HepG2 (cell line): ENCODE measurements around the gene ALDH1A2. TPM values are rescaled to one million over a fixed set of nuclear protein-coding genes. Genes with fewer than 3 reads are reported as not detected.

Experiments used
- ATAC-seq: fragments of 200-7000 bp; cut with Tn5 transposase; 3 replicates; pipeline ENCODE4 v1.9.1; 2020; ENCODE audit warnings: mild to moderate bottlenecking, moderate library complexity
- BruUV-seq: library from RNA; stranded (reverse); fragments of 400-500 nt; replicated peaks from 2 replicates; lab custom pipeline; 2021; lab: Mats Ljungman, UMichigan
- CTCF ChIA-PET: fragments of 300-600 bp; formaldehyde crosslinking; extraction: SDS; loops from one replicate; lab custom pipeline; 2021; ENCODE audit warnings: low total read pairs, inconsistent platforms, low intra/inter-chr PET ratio; lab: Yijun Ruan, JAX
- POLR2A ChIA-PET: fragments of 350-600 bp; sonication (Branson Sonifier 250); formaldehyde crosslinking; loops from one replicate; lab custom pipeline; 2020; ENCODE audit warnings: antibody characterized with exemption, inconsistent platforms; lab: Yijun Ruan, JAX
- DNase-seq: peaks from one replicate; pipeline ENCODE4 v3.0.0-alpha.2; 2015; ENCODE audit warnings: low spot score
- FAIRE-seq: peaks from 3 replicates; lab custom pipeline; 2011; peaks lifted over from hg19 to GRCh38; lab: Jason Lieb, UNC
- H2AFZ ChIP-seq: one replicate; pipeline ENCODE4 v1.6.1; 2011; ENCODE audit warnings: low read length, inconsistent platforms
- H3K27ac ChIP-seq: fragments of 300-600 bp; 3 replicates; pipeline ENCODE4 v1.8.0; 2011; ENCODE audit warnings: mixed run types, mild to moderate bottlenecking, mixed read lengths, low read length, inconsistent platforms; ENCODE audit not compliant: insufficient read depth; ENCODE audit errors: extremely low read length
- H3K27me3 ChIP-seq, 2 experiments: fragments of 200-600 bp in 1 of 2; 2 replicates in 1 of 2; 3 replicates in 1 of 2; pipeline versions ENCODE4 v1.6.0 to v1.8.0; 2011; ENCODE audit warnings: low read length in 2 of 2, mild to moderate bottlenecking in 2 of 2, moderate library complexity in 2 of 2, inconsistent platforms in 1 of 2; ENCODE audit not compliant: insufficient read depth in 2 of 2, control insufficient read depth in 1 of 2
- H3K36me3 ChIP-seq, 2 experiments: fragments of 200-600 bp in 1 of 2; replicated peaks in 1 of 2; 2 replicates in 1 of 2; 3 replicates in 1 of 2; pipeline versions ENCODE4 v1.5.1 to v1.8.0; 2011; ENCODE audit warnings: low read length in 2 of 2, inconsistent platforms in 1 of 2; ENCODE audit not compliant: insufficient read depth in 2 of 2, control insufficient read depth in 1 of 2
- H3K4me1 ChIP-seq: 2 replicates; pipeline ENCODE4 v1.5.1; 2012; ENCODE audit warnings: low read length, inconsistent platforms; ENCODE audit not compliant: insufficient read depth
- H3K4me2 ChIP-seq: 2 replicates; pipeline ENCODE4 v1.6.0; 2011; ENCODE audit warnings: low read depth, low read length, inconsistent platforms
- H3K4me3 ChIP-seq, 3 experiments: fragments of 200-600 bp in 1 of 3; sonication (generic), shearing (Covaris generic) in 1 of 3; replicated peaks in 1 of 3; 2 replicates each; pipeline ENCODE4 v1.5.1; 2011 to 2016; ENCODE audit warnings: low read length in 3 of 3, inconsistent platforms in 2 of 3, low read depth in 2 of 3, mild to moderate bottlenecking in 2 of 3, control low read depth in 1 of 3, mixed read lengths in 1 of 3; ENCODE audit not compliant: insufficient read depth in 1 of 3
- H3K79me2 ChIP-seq: one replicate; pipeline ENCODE4 v1.6.1; 2011; ENCODE audit warnings: low read length, inconsistent platforms; ENCODE audit not compliant: insufficient read depth
- H3K9ac ChIP-seq: 2 replicates; pipeline ENCODE4 v1.6.0; 2011; ENCODE audit warnings: mild to moderate bottlenecking, low read depth, low read length, inconsistent platforms; ENCODE audit not compliant: insufficient read depth
- H3K9me3 ChIP-seq: 2 replicates; pipeline ENCODE4 v1.5.1; 2012; ENCODE audit warnings: mild to moderate bottlenecking, low read length
- H4K20me1 ChIP-seq: 2 replicates; pipeline ENCODE4 v1.6.0; 2011; ENCODE audit warnings: inconsistent platforms, mild to moderate bottlenecking, low read length, moderate library complexity; ENCODE audit not compliant: insufficient read depth
- CAMTA2 ChIP-seq: sonication (generic); formaldehyde crosslinking; IDR thresholded peaks from 2 replicates; pipeline ENCODE4 v1.4.0; 2020; ENCODE audit warnings: mild to moderate bottlenecking, missing genetic modification reagents, borderline replicate concordance
- IKZF4 ChIP-seq: sonication (generic); formaldehyde crosslinking; IDR thresholded peaks from 2 replicates; pipeline ENCODE4 v1.5.1; 2020; ENCODE audit warnings: borderline replicate concordance, mild to moderate bottlenecking, low read depth, missing genetic modification reagents; ENCODE audit errors: not compliant biosample characterization
- IRX3 ChIP-seq: sonication (generic); formaldehyde crosslinking; IDR thresholded peaks from 2 replicates; pipeline ENCODE4 v1.8.1; 2023; ENCODE audit warnings: mild to moderate bottlenecking, low read depth, missing genetic modification reagents, borderline replicate concordance
- KLF13 ChIP-seq: sonication (generic); formaldehyde crosslinking; IDR thresholded peaks from 2 replicates; pipeline ENCODE4 v1.4.0; 2020; ENCODE audit warnings: mild to moderate bottlenecking, missing genetic modification reagents
- RFX1 ChIP-seq: fragments of 450-650 bp; IDR thresholded peaks from 2 replicates; pipeline ENCODE4 v1.6.1; 2017
- WGBS: methylation state at CpG from one replicate; pipeline ENCODE4 v1.1.6; 2017; ENCODE audit warnings: low lambda C conversion rate; 5-methylcytosine and 5-hydroxymethylcytosine counted together
- in situ Hi-C: cut with HindIII; loops from 2 replicates; pipeline ENCODE4 v1.10.0; 2017; ENCODE audit warnings: low pct_unique_long_range_greater_than_20kb; ENCODE audit not compliant: extremely low pct_ligation_motif_present
- intact Hi-C: fragments of 100-400 bp; cut with micrococcal nuclease; formaldehyde crosslinking; loops from one replicate; pipeline ENCODE4 v1.10.0; 2022; ENCODE audit not compliant: unreplicated experiment
- polyA plus RNA-seq, 8 experiments: library from polyadenylated mRNA; depleted of rRNA in 3 of 8; stranded (reverse) in 7 of 8; unstranded in 1 of 8; fragments of >200 nt; fragmentation: Illumina TruSeq in 4 of 8; extraction: Trizol in 4 of 8; gene quantifications; 2 replicates each; pipeline versions ENCODE4 v1.2.1 to v1.2.3, GENCODE V29; 2011 to 2016; ENCODE audit warnings: low read depth in 4 of 8, missing spikeins in 1 of 8, mixed read lengths in 1 of 8; ENCODE audit not compliant: insufficient read depth in 1 of 8
- total RNA-seq, 5 experiments: library from RNA; depleted of rRNA; stranded (reverse); fragments of >200 nt; fragmentation: Illumina TruSeq; extraction: Trizol; gene quantifications; 2 replicates each; pipeline ENCODE4 v1.2.3, GENCODE V29; 2016; ENCODE audit warnings: low read depth in 1 of 5
- TF ChIP-seq, protein P1 (sequence below): sonication (generic); formaldehyde crosslinking; IDR thresholded peaks from 2 replicates; pipeline ENCODE4 v1.8.1; 2022; ENCODE audit warnings: mild to moderate bottlenecking, missing genetic modification reagents
- TF ChIP-seq, protein P2 (sequence below): sonication (generic); formaldehyde crosslinking; IDR thresholded peaks from 2 replicates; pipeline ENCODE4 v1.4.0; 2020; ENCODE audit warnings: missing genetic modification reagents, borderline replicate concordance

The ALDH1A2 gene
- total and polyA plus RNA-seq, 2 of the 13 experiments (the other 11 are each of a cell fraction or from before 2014, with no cell fraction given), result 0.64 to 0.90 TPM

DNA sequence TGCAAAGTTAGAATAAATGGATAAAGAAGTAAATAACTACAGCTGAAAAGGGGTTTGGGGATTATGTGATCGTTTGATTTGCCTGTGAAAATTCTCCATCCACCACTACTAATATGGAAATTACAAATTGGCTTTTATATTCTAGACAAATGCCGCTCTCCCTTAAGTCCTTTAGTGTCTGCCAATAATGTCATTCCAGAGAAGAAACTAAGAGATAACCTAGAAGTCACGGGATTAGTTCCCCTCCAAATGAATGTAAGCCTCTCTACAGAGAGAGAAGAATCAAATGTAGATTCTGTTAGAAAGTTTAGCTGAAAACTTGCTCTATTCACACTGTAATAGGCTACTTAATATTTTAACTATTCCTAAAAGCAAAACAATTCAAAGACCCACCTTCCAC is 92.0 kb downstream of the ALDH1A2 start:
- Histone ChIP-seq H3K4me2 (no peak overlapping the region), H3K9ac (no peak overlapping the region), H3K4me1 (no peaks in the 10 kb centered on the region), H3K27ac (no peak overlapping the region), H3K9me3 (no peaks in the 10 kb centered on the region), H3K36me3 (no peaks in the 10 kb centered on the region), H3K4me3 (no peak overlapping the region), H3K27me3 (no peaks in the 10 kb centered on the region), H2AFZ (no peak overlapping the region), H3K79me2 (no peaks in the 10 kb centered on the region), H4K20me1 (no peaks in the 10 kb centered on the region)
- in situ Hi-C loops, result no loop called here
- WGBS, result 21% methylated on average over 3 of the region's 3 CpGs
- ATAC-seq, result no peak
- no peak for TF ChIP-seq IKZF4 (CRISPR knock-in tag)
- no peak for TF ChIP-seq KLF13
- no peak for TF ChIP-seq CAMTA2
- no peak for TF ChIP-seq IRX3
- no TSS peak for BruUV-seq
- FAIRE-seq, result no peak
- intact Hi-C loops, result no loop called here
- ChIA-PET POLR2A (no interaction called here), CTCF (no interaction called here)
- no peak for DNase-seq

DNA sequence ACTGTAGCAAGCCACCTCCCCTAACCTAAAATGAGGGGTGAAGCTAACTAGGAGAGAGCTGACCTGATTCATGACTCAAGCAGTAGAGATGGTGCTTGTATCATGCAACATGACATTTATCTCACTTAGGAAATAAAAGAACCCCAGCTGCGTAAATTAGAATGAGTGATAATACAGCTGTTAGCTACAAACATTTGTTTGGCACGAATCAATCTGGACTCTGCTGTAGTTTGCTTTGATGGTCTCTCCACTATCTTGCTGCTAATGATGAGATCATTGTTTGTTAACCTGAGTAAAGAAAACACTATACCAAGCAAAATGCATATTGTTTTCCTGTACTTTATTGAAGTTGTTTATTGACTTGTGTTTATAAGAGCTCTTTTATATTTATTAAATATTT is 92.6 kb downstream of the ALDH1A2 start:
- POLR2A ChIA-PET, result no interaction called here
- Histone ChIP-seq H3K27ac (no peak overlapping the region), H3K4me3 (no peak overlapping the region), H3K9me3 (no peaks in the 10 kb centered on the region), H3K36me3 (no peaks in the 10 kb centered on the region), H3K9ac (no peak overlapping the region), H3K27me3 (no peaks in the 10 kb centered on the region), H3K79me2 (no peaks in the 10 kb centered on the region), H4K20me1 (no peaks in the 10 kb centered on the region), H2AFZ (no peak overlapping the region), H3K4me1 (no peaks in the 10 kb centered on the region), H3K4me2 (no peak overlapping the region)
- DNase-seq, result no peak
- CTCF ChIA-PET, result no interaction called here
- intact Hi-C loops, result no loop called here
- ATAC-seq, result no peak
- 2% methylated on average over 2 of the region's 2 CpGs for WGBS
- BruUV-seq, result no TSS peak
- FAIRE-seq, result no peak
- in situ Hi-C loops, result no loop called here
- TF ChIP-seq, protein P1, sequence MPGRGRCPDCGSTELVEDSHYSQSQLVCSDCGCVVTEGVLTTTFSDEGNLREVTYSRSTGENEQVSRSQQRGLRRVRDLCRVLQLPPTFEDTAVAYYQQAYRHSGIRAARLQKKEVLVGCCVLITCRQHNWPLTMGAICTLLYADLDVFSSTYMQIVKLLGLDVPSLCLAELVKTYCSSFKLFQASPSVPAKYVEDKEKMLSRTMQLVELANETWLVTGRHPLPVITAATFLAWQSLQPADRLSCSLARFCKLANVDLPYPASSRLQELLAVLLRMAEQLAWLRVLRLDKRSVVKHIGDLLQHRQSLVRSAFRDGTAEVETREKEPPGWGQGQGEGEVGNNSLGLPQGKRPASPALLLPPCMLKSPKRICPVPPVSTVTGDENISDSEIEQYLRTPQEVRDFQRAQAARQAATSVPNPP, result no peak
- TF ChIP-seq, protein P2, sequence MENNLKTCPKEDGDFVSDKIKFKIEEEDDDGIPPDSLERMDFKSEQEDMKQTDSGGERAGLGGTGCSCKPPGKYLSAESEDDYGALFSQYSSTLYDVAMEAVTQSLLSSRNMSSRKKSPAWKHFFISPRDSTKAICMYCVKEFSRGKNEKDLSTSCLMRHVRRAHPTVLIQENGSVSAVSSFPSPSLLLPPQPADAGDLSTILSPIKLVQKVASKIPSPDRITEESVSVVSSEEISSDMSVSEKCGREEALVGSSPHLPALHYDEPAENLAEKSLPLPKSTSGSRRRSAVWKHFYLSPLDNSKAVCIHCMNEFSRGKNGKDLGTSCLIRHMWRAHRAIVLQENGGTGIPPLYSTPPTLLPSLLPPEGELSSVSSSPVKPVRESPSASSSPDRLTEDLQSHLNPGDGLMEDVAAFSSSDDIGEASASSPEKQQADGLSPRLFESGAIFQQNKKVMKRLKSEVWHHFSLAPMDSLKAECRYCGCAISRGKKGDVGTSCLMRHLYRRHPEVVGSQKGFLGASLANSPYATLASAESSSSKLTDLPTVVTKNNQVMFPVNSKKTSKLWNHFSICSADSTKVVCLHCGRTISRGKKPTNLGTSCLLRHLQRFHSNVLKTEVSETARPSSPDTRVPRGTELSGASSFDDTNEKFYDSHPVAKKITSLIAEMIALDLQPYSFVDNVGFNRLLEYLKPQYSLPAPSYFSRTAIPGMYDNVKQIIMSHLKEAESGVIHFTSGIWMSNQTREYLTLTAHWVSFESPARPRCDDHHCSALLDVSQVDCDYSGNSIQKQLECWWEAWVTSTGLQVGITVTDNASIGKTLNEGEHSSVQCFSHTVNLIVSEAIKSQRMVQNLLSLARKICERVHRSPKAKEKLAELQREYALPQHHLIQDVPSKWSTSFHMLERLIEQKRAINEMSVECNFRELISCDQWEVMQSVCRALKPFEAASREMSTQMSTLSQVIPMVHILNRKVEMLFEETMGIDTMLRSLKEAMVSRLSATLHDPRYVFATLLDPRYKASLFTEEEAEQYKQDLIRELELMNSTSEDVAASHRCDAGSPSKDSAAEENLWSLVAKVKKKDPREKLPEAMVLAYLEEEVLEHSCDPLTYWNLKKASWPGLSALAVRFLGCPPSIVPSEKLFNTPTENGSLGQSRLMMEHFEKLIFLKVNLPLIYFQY (CRISPR knock-in tag), result no peak
- no peak for TF ChIP-seq RFX1
